Thyroid gland (tissue), 4 donors: ENCODE data around the gene CHN2. TPM values are rescaled to one million over a fixed set of nuclear protein-coding genes. Genes with fewer than 3 reads are reported as not detected.

ENCODE experiments used
- DNase-seq, 2 donors: peaks; one replicate each; pipeline ENCODE4 v3.0.0-alpha.2; 2019
- H3K27ac ChIP-seq, 3 donors: fragments of 200-600 bp; sonication (generic); 1 replicate in 2 of 3; 2 replicates in 1 of 3; pipeline ENCODE4 v1.5.1; 2016 to 2019; ENCODE audit warnings: mild to moderate bottlenecking in 1 of 3, moderate library complexity in 1 of 3
- H3K27me3 ChIP-seq: fragments of 200-600 bp; sonication (generic); one replicate; pipeline ENCODE4 v1.5.1; 2019
- H3K36me3 ChIP-seq, 2 donors: fragments of 200-600 bp; sonication (generic); one replicate each; pipeline ENCODE4 v1.5.1; 2016 to 2019
- H3K4me1 ChIP-seq, 2 donors: fragments of 200-600 bp; sonication (generic); one replicate each; pipeline ENCODE4 v1.5.1; 2017 to 2019
- H3K4me3 ChIP-seq, 3 donors: fragments of 200-600 bp; sonication (generic); replicated peaks in 1 of 3; 1 replicate in 2 of 3; 2 replicates in 1 of 3; pipeline ENCODE4 v1.5.1; 2016; ENCODE audit warnings: mild to moderate bottlenecking in 1 of 3
- H3K9me3 ChIP-seq: fragments of 200-600 bp; sonication (generic); one replicate; pipeline ENCODE4 v1.5.1; 2017
- POLR2A ChIP-seq, 2 donors: fragments of 450-650 bp; IDR thresholded peaks; one replicate each; pipeline ENCODE4 v1.6.1; 2017; ENCODE audit warnings: antibody characterized with exemption in 2 of 2, mild to moderate bottlenecking in 2 of 2, moderate library complexity in 1 of 2
- WGBS, 2 donors: methylation state at CpG; one replicate each; pipeline ENCODE4 v1.1.5; 2017; 5-methylcytosine and 5-hydroxymethylcytosine counted together
- intact Hi-C: fragments of 100-400 bp; cut with DNase I; formaldehyde crosslinking; loops from one replicate; pipeline ENCODE4 v1.15.1; 2023
- total RNA-seq, 4 donors: library from RNA; depleted of rRNA; stranded (reverse); fragments of >200 nt; gene quantifications; one replicate each; pipeline ENCODE4 v1.2.3, GENCODE V29; 2016
- TF ChIP-seq, protein P1 (sequence below), 6 experiments: fragments of 200-600 bp in 3 of 6; fragments of 450-650 bp in 3 of 6; sonication (generic) in 3 of 6; IDR thresholded peaks; one replicate each; pipeline ENCODE4 v1.5.1; 2016 to 2019; ENCODE audit warnings: antibody characterized with exemption in 6 of 6, mild to moderate bottlenecking in 2 of 6, inconsistent platforms in 1 of 6, moderate library complexity in 1 of 6

Gene CHN2
- total RNA-seq, 4 donors from 2014 or later: 11.7 to 54.3 (median 41.4) TPM

GRCh38 chr7:29278337-29279069 lies 83.9 kb downstream of the CHN2 start:
- DNase-seq: no peak
- Histone ChIP-seq H3K36me3 (no peaks in the 10 kb centered on the region), H3K27ac (no peak overlapping the region), H3K4me1 (peaks cover 4 to 9% of the 10 kb centered on the region in 2 donors), H3K27me3 (no peaks in the 10 kb centered on the region), H3K9me3 (no peaks in the 10 kb centered on the region), H3K4me3 (no peak overlapping the region)
- WGBS, 2 donors: 89 to 94% methylated on average over 9 of the region's 9 CpGs
- intact Hi-C loops: no loop called here
- TF ChIP-seq POLR2A (IDR thresholded peaks at IDR 0.05): no peak
- TF ChIP-seq, protein P1, sequence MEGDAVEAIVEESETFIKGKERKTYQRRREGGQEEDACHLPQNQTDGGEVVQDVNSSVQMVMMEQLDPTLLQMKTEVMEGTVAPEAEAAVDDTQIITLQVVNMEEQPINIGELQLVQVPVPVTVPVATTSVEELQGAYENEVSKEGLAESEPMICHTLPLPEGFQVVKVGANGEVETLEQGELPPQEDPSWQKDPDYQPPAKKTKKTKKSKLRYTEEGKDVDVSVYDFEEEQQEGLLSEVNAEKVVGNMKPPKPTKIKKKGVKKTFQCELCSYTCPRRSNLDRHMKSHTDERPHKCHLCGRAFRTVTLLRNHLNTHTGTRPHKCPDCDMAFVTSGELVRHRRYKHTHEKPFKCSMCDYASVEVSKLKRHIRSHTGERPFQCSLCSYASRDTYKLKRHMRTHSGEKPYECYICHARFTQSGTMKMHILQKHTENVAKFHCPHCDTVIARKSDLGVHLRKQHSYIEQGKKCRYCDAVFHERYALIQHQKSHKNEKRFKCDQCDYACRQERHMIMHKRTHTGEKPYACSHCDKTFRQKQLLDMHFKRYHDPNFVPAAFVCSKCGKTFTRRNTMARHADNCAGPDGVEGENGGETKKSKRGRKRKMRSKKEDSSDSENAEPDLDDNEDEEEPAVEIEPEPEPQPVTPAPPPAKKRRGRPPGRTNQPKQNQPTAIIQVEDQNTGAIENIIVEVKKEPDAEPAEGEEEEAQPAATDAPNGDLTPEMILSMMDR (IDR thresholded peaks at IDR 0.05): no peak

- TF ChIP-seq POLR2A (IDR thresholded peaks at IDR 0.05): no peak
- TF ChIP-seq, protein P1 (IDR thresholded peaks at IDR 0.05): no peak
- WGBS, 2 donors: 84 to 86% methylated on average over 12 of the region's 12 CpGs
- intact Hi-C loops: no loop called here
- no peaks in the 10 kb centered on the region for H3K9me3 ChIP-seq
- DNase-seq: no peak
- no peaks in the 10 kb centered on the region for H3K36me3 ChIP-seq
- H3K27me3 ChIP-seq: no peaks in the 10 kb centered on the region
- H3K4me1 ChIP-seq: no peaks in the 10 kb centered on the region
- H3K27ac ChIP-seq: no peak overlapping the region
- H3K4me3 ChIP-seq: no peak overlapping the region
Measured at GRCh38 chr7:29281782-29282541, 87.4 kb downstream of the CHN2 start.

DNA sequence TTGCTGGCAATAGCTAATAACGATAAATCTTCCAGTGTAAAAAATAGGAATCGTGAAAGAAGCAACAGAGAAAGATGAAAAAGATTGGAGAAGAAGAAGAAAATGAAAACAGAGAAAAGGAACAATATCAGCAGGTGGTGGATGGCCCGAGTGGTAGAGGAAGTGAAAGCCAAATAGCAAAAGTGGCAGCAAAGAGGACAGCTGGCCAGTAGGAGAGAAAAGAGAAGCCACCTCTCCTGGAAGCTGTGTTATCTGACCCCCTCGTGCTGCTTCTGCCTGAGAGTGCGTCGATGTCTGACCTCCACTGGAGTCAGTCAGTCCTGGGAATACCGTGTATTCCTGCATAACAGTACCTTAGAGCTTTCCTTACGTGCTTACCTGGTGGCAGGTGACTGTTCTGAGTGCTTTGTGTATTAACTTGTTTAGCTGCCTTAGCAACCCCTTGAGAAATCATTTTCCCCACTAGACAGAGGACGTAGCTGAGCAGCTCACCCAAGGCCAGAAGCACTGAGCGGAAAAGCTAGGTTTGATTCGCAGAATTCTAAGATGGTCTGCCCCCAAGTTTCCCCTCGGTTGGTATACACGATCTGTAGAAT lies 88.3 kb downstream of the CHN2 start:
- no peaks in the 10 kb centered on the region for H3K27me3 ChIP-seq
- H3K4me3 ChIP-seq: no peak overlapping the region
- no peaks in the 10 kb centered on the region for H3K9me3 ChIP-seq
- H3K27ac ChIP-seq: no peak overlapping the region
- no peak for DNase-seq
- H3K36me3 ChIP-seq: no peaks in the 10 kb centered on the region
- WGBS, 2 donors: 65 to 71% methylated on average over 13 of the region's 13 CpGs
- TF ChIP-seq POLR2A (IDR thresholded peaks at IDR 0.05): no peak
- TF ChIP-seq, protein P1 (IDR thresholded peaks at IDR 0.05): no peak
- H3K4me1 ChIP-seq: no peaks in the 10 kb centered on the region
- intact Hi-C loops: no loop called here

DNA sequence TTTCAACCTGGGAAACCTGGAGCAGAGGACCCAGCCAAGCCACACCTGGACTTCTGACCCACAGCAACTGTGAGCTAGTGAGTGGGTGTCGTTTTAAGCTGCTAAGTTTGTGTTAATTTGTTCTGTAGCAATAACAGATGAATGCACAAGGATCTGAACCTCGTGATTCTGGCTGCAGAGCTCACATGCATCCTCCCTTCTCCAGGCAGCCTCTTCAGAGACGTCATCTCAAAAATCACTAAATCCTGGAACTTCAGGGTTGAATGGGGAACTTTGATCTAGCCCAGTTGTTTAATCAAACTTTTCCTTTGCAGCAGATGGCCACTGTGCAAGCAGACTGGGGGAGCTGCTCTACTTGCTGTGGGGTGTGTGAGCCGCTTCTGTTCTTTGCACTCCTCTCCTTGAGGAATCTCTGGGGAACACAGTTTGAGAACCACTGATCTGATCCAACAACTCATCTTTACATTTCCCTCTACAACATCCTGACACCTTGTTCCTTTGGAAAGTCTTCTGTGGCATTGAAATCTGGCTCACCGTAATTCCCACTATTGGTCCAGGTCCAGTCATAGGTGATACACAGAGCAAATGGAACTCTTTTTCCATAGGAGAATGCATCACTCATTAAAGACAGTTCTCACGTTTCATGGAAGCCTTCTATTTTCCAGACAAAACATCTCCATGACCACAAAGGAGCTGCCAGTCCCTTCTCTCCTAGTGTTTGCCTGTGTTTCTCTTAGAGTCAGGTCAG lies 90.3 kb downstream of the CHN2 start:
- H3K27ac ChIP-seq: no peak overlapping the region
- intact Hi-C loops: no loop called here
- H3K9me3 ChIP-seq: no peaks in the 10 kb centered on the region
- 79 to 85% methylated on average over 6 of the region's 6 CpGs for WGBS, 2 donors
- no peaks in the 10 kb centered on the region for H3K4me1 ChIP-seq
- no peaks in the 10 kb centered on the region for H3K36me3 ChIP-seq
- no peaks in the 10 kb centered on the region for H3K27me3 ChIP-seq
- no peak for DNase-seq
- TF ChIP-seq, protein P1 (IDR thresholded peaks at IDR 0.05): no peak
- no peak for TF ChIP-seq POLR2A (IDR thresholded peaks at IDR 0.05)
- no peak overlapping the region for H3K4me3 ChIP-seq
